Mesendoderm (in vitro differentiated cells): ENCODE data around the gene RNF144B.
"Not testable (repeated sequence)": the region's sequence is repeated elsewhere in the genome, so short reads cannot be mapped to it uniquely, and the experiment has no call there.

Source experiments
- DNase-seq: peaks from one replicate; pipeline ENCODE4 v3.0.0; 2013
- H2AK5ac ChIP-seq: 2 replicates; pipeline ENCODE4 v1.6.1; 2013; ENCODE audit warnings: low read length, inconsistent platforms
- H2BK120ac ChIP-seq: 2 replicates; pipeline ENCODE4 v1.6.1; 2013; ENCODE audit warnings: low read depth, mild to moderate bottlenecking, low read length, moderate library complexity, mixed read lengths
- H2BK15ac ChIP-seq: replicated peaks from 2 replicates; pipeline ENCODE4 v1.6.1; 2013; ENCODE audit warnings: low read depth, mild to moderate bottlenecking, moderate library complexity
- H2BK5ac ChIP-seq: 2 replicates; pipeline ENCODE4 v1.6.1; 2013; ENCODE audit warnings: low read length, inconsistent platforms
- H3K18ac ChIP-seq: 2 replicates; pipeline ENCODE4 v1.6.1; 2013; ENCODE audit warnings: mild to moderate bottlenecking, low read length, mixed read lengths
- H3K23ac ChIP-seq: one replicate; pipeline ENCODE4 v1.6.1; 2013; ENCODE audit warnings: low read length
- H3K27ac ChIP-seq: 2 replicates; pipeline ENCODE4 v1.5.1; 2013; ENCODE audit warnings: low read depth, mild to moderate bottlenecking, inconsistent platforms, low read length, moderate library complexity
- H3K27me3 ChIP-seq: 2 replicates; pipeline ENCODE4 v1.6.1; 2013; ENCODE audit warnings: low read length, control low read depth, mild to moderate bottlenecking, inconsistent platforms; ENCODE audit not compliant: insufficient read depth, poor library complexity
- H3K36me3 ChIP-seq: 2 replicates; pipeline ENCODE4 v1.6.1; 2013; ENCODE audit warnings: low read length, inconsistent platforms; ENCODE audit not compliant: control insufficient read depth, insufficient read depth
- H3K4ac ChIP-seq: one replicate; pipeline ENCODE4 v1.6.1; 2013; ENCODE audit warnings: low read depth, mild to moderate bottlenecking, low read length, moderate library complexity
- H3K4me1 ChIP-seq: 2 replicates; pipeline ENCODE4 v1.6.1; 2013; ENCODE audit warnings: low read depth, low read length, inconsistent platforms; ENCODE audit not compliant: control insufficient read depth
- H3K4me2 ChIP-seq: 2 replicates; pipeline ENCODE4 v1.6.1; 2013; ENCODE audit warnings: low read length
- H3K4me3 ChIP-seq: 2 replicates; pipeline ENCODE4 v1.5.1; 2013; ENCODE audit warnings: mild to moderate bottlenecking, low read length
- H3K56ac ChIP-seq: one replicate; pipeline ENCODE4 v1.6.1; 2013; ENCODE audit warnings: low read length
- H3K79me1 ChIP-seq: 2 replicates; pipeline ENCODE4 v1.6.1; 2013; ENCODE audit warnings: low read length, inconsistent platforms
- H3K79me2 ChIP-seq: 2 replicates; pipeline ENCODE4 v1.6.1; 2013; ENCODE audit warnings: mild to moderate bottlenecking, low read length; ENCODE audit not compliant: control insufficient read depth, insufficient read depth
- H3K9ac ChIP-seq: 2 replicates; pipeline ENCODE4 v1.6.1; 2013; ENCODE audit warnings: low read length, inconsistent platforms
- H4K5ac ChIP-seq: one replicate; pipeline ENCODE4 v1.6.1; 2013; ENCODE audit warnings: low read length
- H4K8ac ChIP-seq: one replicate; pipeline ENCODE4 v1.6.1; 2013; ENCODE audit warnings: low read depth, mild to moderate bottlenecking, control low read depth, low read length, moderate library complexity
- WGBS: extraction: QIAGEN DNeasy Blood & Tissue Kit; methylation state at CpG from one replicate; pipeline ENCODE4 v1.1.7; 2013; ENCODE audit warnings: low lambda C conversion rate, missing lambda C conversion rate; ENCODE audit not compliant: insufficient coverage; ENCODE audit errors: extremely low coverage; 5-methylcytosine and 5-hydroxymethylcytosine counted together

Gene RNF144B

GRCh38 chr6:18352842-18353241 is 34.3 kb upstream of the RNF144B start:
- no peak overlapping the region for H3K4me3 ChIP-seq
- H3K27me3 ChIP-seq, result no peaks in the 10 kb centered on the region
- no peak overlapping the region for H3K4me2 ChIP-seq
- no peak overlapping the region for H2BK5ac ChIP-seq
- no peak for DNase-seq
- no peak overlapping the region for H4K5ac ChIP-seq
- H3K27ac ChIP-seq, result no peak overlapping the region
- H3K4me1 ChIP-seq, result no peaks in the 10 kb centered on the region
- no peaks in the 10 kb centered on the region for H3K36me3 ChIP-seq
- H3K18ac ChIP-seq, result no peak overlapping the region
- H2BK120ac ChIP-seq, result no peak overlapping the region
- H3K79me2 ChIP-seq, result no peaks in the 10 kb centered on the region
- H3K79me1 ChIP-seq, result no peaks in the 10 kb centered on the region
- no peak overlapping the region for H3K9ac ChIP-seq
- H2AK5ac ChIP-seq, result no peak overlapping the region
- no peak overlapping the region for H2BK15ac ChIP-seq
- no peak overlapping the region for H3K4ac ChIP-seq
- no peak overlapping the region for H3K23ac ChIP-seq
- no peak overlapping the region for H4K8ac ChIP-seq
- no peak overlapping the region for H3K56ac ChIP-seq
- WGBS, result no CpG with 5 or more reads among the region's 2 CpGs

GRCh38 chr6:18353251-18353650 is 33.9 kb upstream of the RNF144B start:
- Histone ChIP-seq H3K27ac (no peak overlapping the region), H3K18ac (no peak overlapping the region), H3K23ac (no peak overlapping the region), H3K36me3 (no peaks in the 10 kb centered on the region), H3K4me2 (no peak overlapping the region), H2BK15ac (no peak overlapping the region), H3K27me3 (no peaks in the 10 kb centered on the region), H3K4me1 (no peaks in the 10 kb centered on the region), H3K79me2 (no peaks in the 10 kb centered on the region), H3K4me3 (no peak overlapping the region), H2BK5ac (no peak overlapping the region), H3K56ac (no peak overlapping the region), H3K4ac (no peak overlapping the region), H2BK120ac (no peak overlapping the region), H4K8ac (no peak overlapping the region), H2AK5ac (no peak overlapping the region), H3K9ac (no peak overlapping the region), H4K5ac (no peak overlapping the region), H3K79me1 (no peaks in the 10 kb centered on the region)
- WGBS, result no CpG with 5 or more reads among the region's 2 CpGs
- no peak for DNase-seq

GRCh38 chr6:18357546-18357945 is 29.6 kb upstream of the RNF144B start:
- H3K9ac ChIP-seq, H3K36me3 ChIP-seq, H3K4me1 ChIP-seq, H3K4me3 ChIP-seq, DNase-seq, H3K27me3 ChIP-seq, H3K27ac ChIP-seq, H3K79me1 ChIP-seq, H3K18ac ChIP-seq, H3K4me2 ChIP-seq, H3K79me2 ChIP-seq, H3K4ac ChIP-seq, H2BK5ac ChIP-seq, H4K5ac ChIP-seq, H2BK120ac ChIP-seq, H2AK5ac ChIP-seq, H4K8ac ChIP-seq, H3K23ac ChIP-seq, H2BK15ac ChIP-seq, H3K56ac ChIP-seq: not testable (repeated sequence)
- whole genome bisulfite sequencing, result no CpG with 5 or more reads among the region's 4 CpGs

DNA sequence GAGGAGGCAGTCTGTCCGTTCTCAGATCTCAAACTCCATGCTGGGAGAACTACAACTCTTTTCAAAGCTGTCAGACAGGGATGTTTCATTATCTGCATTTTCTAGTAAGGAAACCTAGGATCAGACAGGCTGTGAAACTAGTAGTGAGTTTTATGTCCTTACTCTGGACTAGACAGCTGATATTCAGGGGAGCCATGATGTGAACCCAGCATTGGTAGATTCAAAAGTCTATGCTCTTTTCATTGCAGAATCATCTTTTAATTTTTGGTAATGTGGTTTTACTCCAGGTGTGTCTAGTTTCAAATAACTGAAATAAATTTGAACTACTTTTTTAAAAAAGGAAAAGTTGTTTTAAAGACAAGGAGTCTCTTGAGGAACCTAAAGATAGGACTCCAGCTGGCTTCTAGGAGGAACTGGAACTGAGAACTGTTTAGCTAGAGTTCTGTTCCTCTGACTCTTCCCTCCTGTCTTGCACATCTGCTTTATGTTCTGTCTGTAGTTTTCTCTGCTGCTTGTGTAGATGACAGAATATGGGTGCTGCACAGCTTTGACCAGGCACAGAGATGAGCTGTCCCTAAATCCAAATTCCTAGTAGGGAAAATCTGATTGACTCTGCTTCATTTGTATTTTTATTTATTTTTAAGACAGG is 27.8 kb upstream of the RNF144B start:
- Histone ChIP-seq H3K36me3 (no peaks in the 10 kb centered on the region), H3K4me2 (no peak overlapping the region), H3K18ac (no peak overlapping the region), H3K4ac (no peak overlapping the region), H2BK120ac (no peak overlapping the region), H3K4me3 (no peak overlapping the region), H3K27ac (no peak overlapping the region), H2BK5ac (no peak overlapping the region), H3K4me1 (no peaks in the 10 kb centered on the region), H4K5ac (no peak overlapping the region), H2BK15ac (no peak overlapping the region), H3K23ac (no peak overlapping the region), H3K27me3 (no peaks in the 10 kb centered on the region), H4K8ac (no peak overlapping the region), H3K9ac (no peak overlapping the region), H2AK5ac (no peak overlapping the region), H3K79me2 (no peaks in the 10 kb centered on the region), H3K56ac (no peak overlapping the region), H3K79me1 (no peaks in the 10 kb centered on the region)
- no peak for DNase-seq
- no CpG with 5 or more reads among the region's 1 CpG for WGBS

- no peak for DNase-seq
- Histone ChIP-seq H2BK120ac (no peak overlapping the region), H3K4me2 (no peak overlapping the region), H3K79me1 (no peaks in the 10 kb centered on the region), H2BK5ac (no peak overlapping the region), H3K27me3 (no peaks in the 10 kb centered on the region), H4K8ac (no peak overlapping the region), H3K56ac (no peak overlapping the region), H2BK15ac (no peak overlapping the region), H2AK5ac (no peak overlapping the region), H3K36me3 (no peaks in the 10 kb centered on the region), H3K18ac (no peak overlapping the region), H4K5ac (no peak overlapping the region), H3K9ac (no peak overlapping the region), H3K4me3 (no peak overlapping the region), H3K4me1 (no peaks in the 10 kb centered on the region), H3K4ac (no peak overlapping the region), H3K79me2 (no peaks in the 10 kb centered on the region), H3K27ac (no peak overlapping the region), H3K23ac (no peak overlapping the region)
- WGBS, result no CpG with 5 or more reads among the region's 1 CpG
Observed at GRCh38 chr6:18360188-18360587, 27.0 kb upstream of the RNF144B start.

DNA sequence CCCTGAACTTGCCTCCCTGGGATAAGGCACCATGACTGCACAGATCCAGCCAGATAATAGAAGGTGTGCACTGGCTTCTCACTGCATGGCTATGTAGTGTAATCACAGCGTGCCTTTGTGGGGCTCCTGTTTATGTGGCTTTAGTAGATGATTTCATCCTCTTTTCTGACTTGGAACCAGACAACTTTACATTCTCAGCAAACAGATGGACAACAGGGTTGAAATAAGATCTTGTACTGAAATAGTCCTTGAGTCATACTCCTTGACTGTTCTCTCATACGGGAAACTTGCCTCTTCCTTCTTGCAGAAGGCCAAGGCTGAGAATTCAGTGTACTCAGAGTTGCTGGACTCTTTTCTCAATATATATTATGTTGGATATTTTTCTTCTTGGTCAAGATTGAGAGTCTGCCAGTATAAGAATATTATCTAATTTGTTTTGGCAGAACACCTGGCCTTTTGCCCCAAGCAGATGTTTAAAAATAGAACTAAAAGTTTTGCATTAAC is 25.0 kb upstream of the RNF144B start:
- WGBS, result no CpG with 5 or more reads among the region's 2 CpGs
- Histone ChIP-seq H3K4me1 (no peaks in the 10 kb centered on the region), H3K4me3 (no peak overlapping the region), H3K9ac (no peak overlapping the region), H3K18ac (no peak overlapping the region), H3K27me3 (no peaks in the 10 kb centered on the region), H2BK15ac (no peak overlapping the region), H4K8ac (no peak overlapping the region), H3K79me1 (no peaks in the 10 kb centered on the region), H3K4ac (no peak overlapping the region), H2AK5ac (no peak overlapping the region), H3K4me2 (no peak overlapping the region), H2BK5ac (no peak overlapping the region), H3K56ac (no peak overlapping the region), H4K5ac (no peak overlapping the region), H3K79me2 (no peaks in the 10 kb centered on the region), H3K27ac (no peak overlapping the region), H3K36me3 (no peaks in the 10 kb centered on the region), H3K23ac (no peak overlapping the region), H2BK120ac (no peak overlapping the region)
- no peak for DNase-seq
